CD14-positive monocyte (primary cell): ENCODE results near the gene TNIK. TPM values are rescaled to one million over a fixed set of nuclear protein-coding genes. Genes with fewer than 3 reads are reported as not detected.

Source experiments
- DNase-seq, 3 donors: peaks; one replicate each; pipeline ENCODE4 v3.0.0-alpha.2; 2011 to 2022
- H2AFZ ChIP-seq: 2 replicates; pipeline ENCODE4 v1.6.0; 2012; ENCODE audit warnings: mild to moderate bottlenecking, low read depth, low read length, inconsistent platforms; ENCODE audit not compliant: insufficient read depth, poor library complexity, severe bottlenecking
- H3K27ac ChIP-seq, 2 donors: 1 replicate in 1 of 2; 2 replicates in 1 of 2; pipeline ENCODE4 v1.5.1; 2012 to 2013; ENCODE audit warnings: low read length in 2 of 2, control low read depth in 1 of 2, inconsistent platforms in 1 of 2, low read depth in 1 of 2, mild to moderate bottlenecking in 1 of 2
- H3K27me3 ChIP-seq, 2 donors: one replicate each; pipeline versions ENCODE4 v1.6.0 to v1.6.1; 2011 to 2013; ENCODE audit warnings: low read length in 2 of 2; ENCODE audit not compliant: control insufficient read depth in 2 of 2, insufficient read depth in 2 of 2
- H3K36me3 ChIP-seq, 2 donors: replicated peaks in 1 of 2; 1 replicate in 1 of 2; 2 replicates in 1 of 2; pipeline versions ENCODE4 v1.5.1 to v1.6.1; 2012 to 2013; ENCODE audit warnings: low read length in 2 of 2, control low read depth in 1 of 2, inconsistent platforms in 1 of 2, mild to moderate bottlenecking in 1 of 2; ENCODE audit not compliant: insufficient read depth in 2 of 2, control insufficient read depth in 1 of 2
- H3K4me1 ChIP-seq, 2 donors: 1 replicate in 1 of 2; 2 replicates in 1 of 2; pipeline versions ENCODE4 v1.5.1 to v1.6.1; 2012 to 2013; ENCODE audit warnings: low read length in 2 of 2, control low read depth in 1 of 2, inconsistent platforms in 1 of 2, mild to moderate bottlenecking in 1 of 2, moderate library complexity in 1 of 2; ENCODE audit not compliant: insufficient read depth in 2 of 2, control insufficient read depth in 1 of 2
- H3K4me2 ChIP-seq: replicated peaks from 2 replicates; pipeline ENCODE3; 2012; ENCODE audit warnings: low read length, moderate library complexity, mild to moderate bottlenecking; ENCODE audit not compliant: poor library complexity, severe bottlenecking; ENCODE audit errors: extremely low read depth
- H3K4me3 ChIP-seq, 3 experiments: fragments of 200-600 bp in 1 of 3; sonication (generic) in 1 of 3; replicated peaks in 1 of 3; 1 replicate in 2 of 3; 2 replicates in 1 of 3; pipeline ENCODE4 v1.5.1; 2011 to 2013; ENCODE audit warnings: low read length in 3 of 3, mild to moderate bottlenecking in 3 of 3, control low read depth in 2 of 3, low read depth in 2 of 3, inconsistent platforms in 1 of 3, moderate library complexity in 1 of 3
- H3K79me2 ChIP-seq: 2 replicates; pipeline ENCODE4 v1.6.0; 2012; ENCODE audit warnings: mild to moderate bottlenecking, control low read depth, inconsistent platforms, low read length, moderate library complexity; ENCODE audit not compliant: insufficient read depth
- H3K9ac ChIP-seq: 2 replicates; pipeline ENCODE4 v1.6.0; 2017; ENCODE audit warnings: low read length, mild to moderate bottlenecking; ENCODE audit not compliant: insufficient read depth, poor library complexity, severe bottlenecking
- H3K9me3 ChIP-seq, 2 donors: replicated peaks in 1 of 2; 1 replicate in 1 of 2; 2 replicates in 1 of 2; pipeline versions ENCODE4 v1.5.1 to v1.6.1; 2012 to 2013; ENCODE audit warnings: low read length in 2 of 2, control low read depth in 1 of 2; ENCODE audit not compliant: control insufficient read depth in 1 of 2, insufficient read depth in 1 of 2
- H4K20me1 ChIP-seq: 2 replicates; pipeline ENCODE4 v1.6.0; 2012; ENCODE audit warnings: mild to moderate bottlenecking, low read length, control low read depth, moderate library complexity; ENCODE audit not compliant: insufficient read depth
- H3K27ac Mint-ChIP-seq, 7 donors: one replicate each; pipeline ENCODE4 v1.8.0; 2020; ENCODE audit warnings: mild to moderate bottlenecking in 7 of 7, mixed read lengths in 7 of 7, moderate library complexity in 6 of 7, inconsistent platforms in 2 of 7
- H3K27me3 Mint-ChIP-seq, 3 donors: one replicate each; pipeline ENCODE4 v1.8.0; 2021 to 2022; ENCODE audit warnings: low read depth in 3 of 3, mild to moderate bottlenecking in 3 of 3, mixed read lengths in 3 of 3, moderate library complexity in 3 of 3, inconsistent platforms in 1 of 3
- H3K36me3 Mint-ChIP-seq, 2 donors: one replicate each; pipeline ENCODE4 v1.8.0; 2020; ENCODE audit warnings: mixed read lengths in 2 of 2, inconsistent platforms in 1 of 2, mild to moderate bottlenecking in 1 of 2
- H3K4me1 Mint-ChIP-seq: one replicate; pipeline ENCODE4 v1.8.0; 2020; ENCODE audit warnings: mild to moderate bottlenecking, mixed read lengths
- H3K4me3 Mint-ChIP-seq, 2 donors: one replicate each; pipeline ENCODE4 v1.8.0; 2020; ENCODE audit warnings: mild to moderate bottlenecking in 2 of 2, mixed read lengths in 2 of 2, moderate library complexity in 1 of 2
- H3K9me3 Mint-ChIP-seq, 7 donors: one replicate each; pipeline ENCODE4 v1.8.0; 2020 to 2022; ENCODE audit warnings: mixed read lengths in 7 of 7, mild to moderate bottlenecking in 6 of 7, moderate library complexity in 6 of 7, inconsistent platforms in 2 of 7
- CTCF ChIP-seq: fragments of 200-600 bp; IDR thresholded peaks from one replicate; pipeline ENCODE4 v1.8.0; 2022; ENCODE audit warnings: antibody characterized with exemption, mild to moderate bottlenecking
- WGBS: methylation state at CpG from one replicate; pipeline ENCODE4 v1.1.5; 2013; ENCODE audit warnings: missing lambda C conversion rate; ENCODE audit not compliant: insufficient coverage; 5-methylcytosine and 5-hydroxymethylcytosine counted together
- intact Hi-C, 2 donors: fragments of 100-400 bp; cut with micrococcal nuclease; formaldehyde crosslinking; loops; one replicate each; pipeline versions ENCODE4 v1.15.0 to v1.15.1; 2023
- polyA plus RNA-seq, 3 donors: library from polyadenylated mRNA; depleted of rRNA in 1 of 3; unstranded in 2 of 3; stranded (reverse) in 1 of 3; fragments of 300-500 nt in 2 of 3; fragments of >200 nt in 1 of 3; fragmentation: Illumina TruSeq in 2 of 3; gene quantifications; 1 replicate in 2 of 3; 2 replicates in 1 of 3; pipeline ENCODE4 v1.2.3, GENCODE V29; 2012 to 2021

Gene TNIK
- polyA plus RNA-seq, 3 donors, result 0.36 to 1.8 (median 0.75) TPM

- H3K36me3 Mint-ChIP-seq, result no peaks in the 10 kb centered on the region
- H3K9me3 Mint-ChIP-seq, result peaks cover 0 to 3% (median 0%) of the 10 kb centered on the region in 7 donors
- H3K4me1 Mint-ChIP-seq, result peaks cover 8% of the 10 kb centered on the region
- no peak for TF ChIP-seq CTCF
- Histone ChIP-seq H3K27ac (no peak overlapping the region), H3K36me3 (no peaks in the 10 kb centered on the region), H3K27me3 (no peaks in the 10 kb centered on the region), H3K4me3 (no peak overlapping the region), H4K20me1 (no peaks in the 10 kb centered on the region), H3K9ac (no peak overlapping the region), H2AFZ (no peak overlapping the region), H3K9me3 (no peaks in the 10 kb centered on the region), H3K79me2 (no peaks in the 10 kb centered on the region), H3K4me1 (peaks cover 4 to 10% of the 10 kb centered on the region in 2 donors), H3K4me2 (no peak overlapping the region)
- H3K27ac Mint-ChIP-seq, result no peak overlapping the region
- DNase-seq, result no peak
- peaks cover 0 to 5% (median 0%) of the 10 kb centered on the region in 3 donors for H3K27me3 Mint-ChIP-seq
- no CpG with 5 or more reads among the region's 1 CpG for WGBS
- intact Hi-C loops, result no loop called here
- H3K4me3 Mint-ChIP-seq, result no peak overlapping the region
Observed at GRCh38 chr3:171204942-171205341, 255.3 kb downstream of the TNIK start.

GRCh38 chr3:171201825-171202224 is 258.4 kb downstream of the TNIK start:
- no peak for TF ChIP-seq CTCF
- H3K4me3 ChIP-seq, result no peak overlapping the region
- H3K9me3 ChIP-seq, result no peaks in the 10 kb centered on the region
- no peaks in the 10 kb centered on the region for H3K27me3 ChIP-seq
- H2AFZ ChIP-seq, result no peak overlapping the region
- H3K9me3 Mint-ChIP-seq, result peaks cover 0 to 5% (median 1%) of the 10 kb centered on the region in 7 donors
- no peaks in the 10 kb centered on the region for H3K79me2 ChIP-seq
- intact Hi-C loops, result no loop called here
- H3K27ac ChIP-seq, result no peak overlapping the region
- 100% methylated on average over 2 of the region's 6 CpGs for WGBS
- no peak overlapping the region for H3K27ac Mint-ChIP-seq
- H3K4me1 Mint-ChIP-seq, result peaks cover 23% of the 10 kb centered on the region
- H3K4me2 ChIP-seq, result no peak overlapping the region
- H3K4me1 ChIP-seq, result peaks cover 7 to 19% of the 10 kb centered on the region in 2 donors
- no peak for DNase-seq
- no peaks in the 10 kb centered on the region for H4K20me1 ChIP-seq
- H3K4me3 Mint-ChIP-seq, result no peak overlapping the region
- H3K27me3 Mint-ChIP-seq, result peaks cover 0 to 8% (median 0%) of the 10 kb centered on the region in 3 donors
- no peaks in the 10 kb centered on the region for H3K36me3 ChIP-seq
- no peaks in the 10 kb centered on the region for H3K36me3 Mint-ChIP-seq
- H3K9ac ChIP-seq, result no peak overlapping the region
